Right atrium auricular region (tissue), 2 donors: ENCODE data around the gene PPP2R5C. TPM values are rescaled to one million over a fixed set of nuclear protein-coding genes. Genes with fewer than 3 reads are reported as not detected.

Source experiments
- DNase-seq: peaks from one replicate; pipeline ENCODE4 v3.0.0-alpha.2; 2019; ENCODE audit warnings: low spot score
- H3K27ac ChIP-seq, 2 donors: fragments of 200-600 bp; sonication (generic); 1 replicate in 1 of 2; 2 replicates in 1 of 2; pipeline ENCODE4 v1.5.1; 2016 to 2019
- H3K27me3 ChIP-seq, 2 donors: fragments of 200-600 bp; sonication (generic); one replicate each; pipeline versions ENCODE4 v1.5.1 to v1.6.0; 2017 to 2019
- H3K36me3 ChIP-seq: fragments of 200-600 bp; sonication (generic); one replicate; pipeline ENCODE4 v1.5.1; 2016
- H3K4me1 ChIP-seq, 2 donors: fragments of 200-600 bp; sonication (generic); one replicate each; pipeline versions ENCODE4 v1.5.1 to v1.6.0; 2017 to 2019
- H3K4me3 ChIP-seq, 2 donors: fragments of 200-600 bp; sonication (generic); 1 replicate in 1 of 2; 2 replicates in 1 of 2; pipeline ENCODE4 v1.5.1; 2017 to 2019; ENCODE audit warnings: mild to moderate bottlenecking in 1 of 2, moderate library complexity in 1 of 2
- H3K9me3 ChIP-seq, 2 donors: fragments of 200-600 bp; sonication (generic); one replicate each; pipeline ENCODE4 v1.5.1; 2019
- CTCF ChIP-seq, 2 donors: fragments of 200-600 bp; sonication (generic); IDR thresholded peaks; one replicate each; pipeline ENCODE4 v1.5.1; 2019; ENCODE audit warnings: antibody characterized with exemption in 2 of 2
- total RNA-seq, 2 donors: library from RNA; depleted of rRNA; stranded (reverse); fragments of >200 nt; gene quantifications; one replicate each; pipeline ENCODE4 v1.1.0, GENCODE V29; 2016

The PPP2R5C gene
- total RNA-seq, 2 donors from 2014 or later, result 82.2 to 82.9 TPM

- Histone ChIP-seq H3K4me3 (no peak overlapping the region), H3K27ac (peak overlapping the region; percentile 66 to 79), H3K27me3 (no peaks in the 10 kb centered on the region), H3K4me1 (peaks cover 0 to 45% of the 10 kb centered on the region in 2 donors), H3K9me3 (no peaks in the 10 kb centered on the region), H3K36me3 (peaks cover 23% of the 10 kb centered on the region)
- TF ChIP-seq CTCF (IDR thresholded peaks at IDR 0.05), result no peak
- DNase-seq, result no peak
Measured at GRCh38 chr14:101973356-101973755, 211.8 kb downstream of the PPP2R5C start.

GRCh38 chr14:101975231-101975630 lies 213.7 kb downstream of the PPP2R5C start:
- Histone ChIP-seq H3K36me3 (peaks cover 27% of the 10 kb centered on the region), H3K27ac (no peak overlapping the region), H3K27me3 (no peaks in the 10 kb centered on the region), H3K9me3 (no peaks in the 10 kb centered on the region), H3K4me1 (peaks cover 0 to 48% of the 10 kb centered on the region in 2 donors), H3K4me3 (no peak overlapping the region)
- DNase-seq, result no peak
- TF ChIP-seq CTCF (IDR thresholded peaks at IDR 0.05), result no peak

Other genes with a start within 250 kb of the PPP2R5C start
- gene DIO3, start 200.2 kb upstream of the PPP2R5C start, total RNA-seq, result under 1 TPM in 1 of 2 donors, not detected in 1; 0.55 TPM
- 100 to 1,000 TPM; 388 to 445 TPM for gene DYNC1H1, start 202.9 kb downstream of the PPP2R5C start, total RNA-seq